Measurements from ENCODE around the gene CFAP77. TPM values are rescaled to one million over a fixed set of nuclear protein-coding genes. Genes with fewer than 3 reads are reported as not detected.

Gene CFAP77
- total and polyA plus RNA-seq, 2 of the 13 experiments (the other 11 are each of a cell fraction or from before 2014, with no cell fraction given) = not detected

DNA sequence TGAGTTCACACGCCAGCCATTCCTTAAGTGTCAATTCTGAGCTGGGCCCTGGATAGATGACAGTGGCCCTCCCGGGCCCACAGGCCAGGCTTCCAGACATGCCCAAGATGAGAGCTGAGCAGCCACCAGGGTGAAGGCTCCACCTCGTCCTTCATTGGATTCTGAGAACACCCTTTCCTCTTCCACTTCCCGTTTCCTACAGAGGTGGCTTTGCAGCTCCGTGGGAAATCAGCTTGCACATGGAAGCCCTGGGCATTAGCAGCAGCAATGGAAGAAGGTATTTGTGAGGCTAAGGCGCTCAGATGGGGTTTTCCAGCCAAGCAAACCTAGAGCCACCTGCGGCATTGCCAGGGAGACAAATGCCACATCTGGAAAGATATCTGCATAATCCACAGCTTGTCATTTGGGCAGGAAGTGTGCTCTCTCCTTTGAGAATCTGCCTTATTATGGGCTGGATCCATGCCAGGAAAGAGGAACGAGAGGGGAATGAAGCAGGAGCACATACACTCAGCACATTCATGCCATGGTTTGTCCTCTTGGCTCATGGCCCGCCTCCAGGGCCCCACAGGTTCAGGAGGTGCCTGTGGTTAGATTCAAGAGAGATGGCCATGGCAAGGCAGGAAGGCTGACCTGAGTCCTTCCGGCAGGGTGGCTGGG lies 34.1 kb downstream of the CFAP77 start (continued):
- TF ChIP-seq, protein P1, sequence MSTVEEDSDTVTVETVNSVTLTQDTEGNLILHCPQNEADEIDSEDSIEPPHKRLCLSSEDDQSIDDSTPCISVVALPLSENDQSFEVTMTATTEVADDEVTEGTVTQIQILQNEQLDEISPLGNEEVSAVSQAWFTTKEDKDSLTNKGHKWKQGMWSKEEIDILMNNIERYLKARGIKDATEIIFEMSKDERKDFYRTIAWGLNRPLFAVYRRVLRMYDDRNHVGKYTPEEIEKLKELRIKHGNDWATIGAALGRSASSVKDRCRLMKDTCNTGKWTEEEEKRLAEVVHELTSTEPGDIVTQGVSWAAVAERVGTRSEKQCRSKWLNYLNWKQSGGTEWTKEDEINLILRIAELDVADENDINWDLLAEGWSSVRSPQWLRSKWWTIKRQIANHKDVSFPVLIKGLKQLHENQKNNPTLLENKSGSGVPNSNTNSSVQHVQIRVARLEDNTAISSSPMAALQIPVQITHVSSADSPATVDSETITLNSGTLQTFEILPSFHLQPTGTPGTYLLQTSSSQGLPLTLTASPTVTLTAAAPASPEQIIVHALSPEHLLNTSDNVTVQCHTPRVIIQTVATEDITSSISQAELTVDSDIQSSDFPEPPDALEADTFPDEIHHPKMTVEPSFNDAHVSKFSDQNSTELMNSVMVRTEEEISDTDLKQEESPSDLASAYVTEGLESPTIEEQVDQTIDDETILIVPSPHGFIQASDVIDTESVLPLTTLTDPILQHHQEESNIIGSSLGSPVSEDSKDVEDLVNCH (CRISPR knock-in tag; IDR thresholded peaks at IDR 0.05) = no peak
- no peak for TF ChIP-seq TCF7L2 (IDR thresholded peaks at IDR 0.05; ENCODE audit: low read depth, low read length)
- TF ChIP-seq PHF20 (CRISPR knock-in tag; IDR thresholded peaks at IDR 0.05) = no peak

DNA sequence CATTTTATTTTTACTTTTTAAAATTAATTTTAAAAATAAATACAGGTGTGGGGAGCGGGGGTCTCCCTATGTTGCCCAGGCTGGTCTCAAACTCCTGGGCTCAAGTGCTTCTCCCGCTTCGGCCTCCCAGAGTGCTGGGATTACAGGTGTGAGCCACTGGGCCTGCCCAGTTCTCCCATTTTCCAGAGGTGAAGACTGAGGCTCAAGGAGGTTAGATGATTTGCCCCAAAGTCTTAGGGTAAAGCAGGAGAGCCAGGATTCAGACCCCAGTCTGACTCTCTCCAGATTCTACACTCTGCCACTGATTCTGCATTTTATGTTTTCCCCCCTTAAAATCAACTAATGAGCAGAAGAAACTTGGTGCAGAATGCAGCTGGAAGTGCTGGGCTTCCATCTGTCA lies 36.9 kb downstream of the CFAP77 start:
- POLR2A ChIA-PET = no interaction called here
- H3K79me2 ChIP-seq (ENCODE audit: insufficient read depth, low read length) = no peaks in the 10 kb centered on the region
- BruUV-seq (replicated peaks) = no TSS peak
- ATAC-seq (no peak), DNase-seq (ENCODE audit: low spot score) (no peak), FAIRE-seq (no peak)
- no peak overlapping the region for H3K27ac ChIP-seq (ENCODE audit: extremely low read length, insufficient read depth, low read length)
- H3K36me3 ChIP-seq (replicated peaks in 1 of 2; ENCODE audit: control insufficient read depth in 1 of 2, insufficient read depth in 2 of 2, low read length in 2 of 2) = no peaks in the 10 kb centered on the region
- H3K4me2 ChIP-seq (ENCODE audit: low read depth, low read length) = no peak overlapping the region
- no peaks in the 10 kb centered on the region for H3K9me3 ChIP-seq (ENCODE audit: low read length)
- WGBS (ENCODE audit: low lambda C conversion rate) = 29% methylated on average over 3 of the region's 3 CpGs
- in situ Hi-C loops (cut with HindIII; ENCODE audit: extremely low pct_ligation_motif_present, low pct_unique_long_range_greater_than_20kb) (no loop called here), intact Hi-C loops (cut with micrococcal nuclease; ENCODE audit: unreplicated experiment) (no loop called here)
- CTCF ChIA-PET (ENCODE audit: low intra/inter-chr PET ratio, low total read pairs) = interaction anchor here (1.4 kb wide), 1 partner anchor 61 kb away, joined by 3 read pairs; no protein-coding TSS in a partner anchor
- no peak overlapping the region for H3K9ac ChIP-seq (ENCODE audit: insufficient read depth, low read depth, low read length)
- peaks cover 2 to 34% of the 10 kb centered on the region in 2 experiments for H3K27me3 ChIP-seq (ENCODE audit: control insufficient read depth in 1 of 2, insufficient read depth in 2 of 2, low read length in 2 of 2)
- H4K20me1 ChIP-seq (ENCODE audit: insufficient read depth, low read length) = no peaks in the 10 kb centered on the region
- H3K4me1 ChIP-seq (ENCODE audit: insufficient read depth, low read length) = no peaks in the 10 kb centered on the region
- peak; percentile 69; the same call in 1 of the 2 replicates for TF ChIP-seq ZNF629 (CRISPR knock-in tag; conservative IDR thresholded peaks at IDR 0.05)
- TF ChIP-seq SMAD1 (CRISPR knock-in tag; IDR thresholded peaks at IDR 0.05; ENCODE audit: borderline replicate concordance, low read depth) = no peak
- no peak for TF ChIP-seq SUZ12 (IDR thresholded peaks at IDR 0.05; ENCODE audit: low read depth, low read length)
- H3K4me3 ChIP-seq (replicated peaks in 1 of 3; ENCODE audit: insufficient read depth in 1 of 3, low read depth in 2 of 3, low read length in 3 of 3) = no peak overlapping the region
- H2AFZ ChIP-seq (ENCODE audit: low read length) = no peak overlapping the region
